GM19240 (cell line): ENCODE data around the gene VWA8.
"Not testable (repeated sequence)": the region's sequence is repeated elsewhere in the genome, so short reads cannot be mapped to it uniquely, and the experiment has no call there.

ENCODE experiments used
- DNase-seq: peaks from one replicate; pipeline ENCODE4 v3.0.0; 2011; ENCODE audit warnings: low spot score; ENCODE audit not compliant: insufficient read length

The VWA8 gene

DNA sequence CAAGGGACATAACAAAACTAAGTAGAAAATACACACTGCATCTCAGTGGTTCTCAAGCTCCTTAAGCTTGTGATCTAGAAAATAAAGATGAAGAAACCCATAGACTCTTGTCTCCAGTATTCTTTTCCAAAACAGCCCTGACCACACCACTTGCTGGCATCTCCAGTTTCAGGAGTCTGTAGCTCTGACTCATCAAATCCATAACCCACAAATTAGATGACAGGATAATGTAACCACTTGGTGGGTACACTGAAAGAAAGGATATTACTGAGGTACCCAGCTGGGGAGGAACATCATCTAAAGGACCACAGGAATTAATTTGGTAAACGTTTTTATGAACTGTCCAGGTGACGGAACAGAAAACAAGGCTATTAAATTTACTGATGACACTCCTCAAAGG, 214.7 kb downstream of the VWA8 start:
- no peak for DNase-seq

DNA sequence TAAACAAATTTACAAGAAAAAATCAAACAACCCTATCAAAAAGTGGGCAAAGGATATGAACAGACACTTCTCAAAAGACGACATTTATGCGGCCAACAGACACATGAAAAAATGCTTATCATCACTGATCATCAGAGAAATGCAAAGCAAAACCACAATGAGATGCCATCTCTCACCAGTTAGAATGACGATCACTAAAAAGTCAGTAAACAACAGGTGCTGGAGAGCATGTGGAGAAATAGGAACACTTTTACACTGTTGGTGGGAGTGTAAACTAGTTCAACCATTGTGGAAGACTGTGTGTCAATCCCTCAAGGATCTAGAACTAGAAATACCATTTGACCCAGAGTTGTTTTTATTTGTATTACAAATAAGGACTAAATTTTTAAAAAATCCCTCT, 215.4 kb downstream of the VWA8 start:
- not testable (repeated sequence) for DNase-seq

DNA sequence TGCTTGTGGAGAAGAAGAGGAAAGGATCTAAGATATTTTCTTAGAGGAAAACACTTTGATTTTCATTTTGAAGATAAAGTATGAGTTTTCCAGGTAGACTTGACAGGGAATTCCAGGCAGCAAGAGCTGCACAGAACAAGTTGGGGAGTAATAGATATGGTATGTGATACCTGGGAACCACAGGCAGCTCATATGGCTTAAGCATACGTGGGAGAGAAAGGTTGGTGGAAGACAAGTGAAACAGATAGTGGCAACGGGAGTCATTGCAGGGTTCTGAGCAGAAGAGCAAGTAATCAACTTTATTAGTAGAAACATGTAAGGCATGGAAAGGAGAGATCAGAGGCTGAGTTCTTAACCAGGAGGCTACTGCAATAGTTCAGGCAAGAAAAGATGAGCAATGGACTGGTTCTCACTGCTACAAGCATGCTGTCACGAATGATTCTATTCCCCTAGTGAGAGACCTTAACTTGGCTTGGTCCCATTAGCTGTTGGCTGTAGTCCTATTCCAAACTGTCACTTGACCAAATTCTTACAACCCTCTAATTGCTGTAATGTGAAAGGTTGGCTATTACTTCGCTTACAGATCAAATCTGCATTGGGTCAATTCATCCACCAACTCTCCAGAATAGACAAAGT, 217.9 kb downstream of the VWA8 start:
- no peak for DNase-seq

DNA sequence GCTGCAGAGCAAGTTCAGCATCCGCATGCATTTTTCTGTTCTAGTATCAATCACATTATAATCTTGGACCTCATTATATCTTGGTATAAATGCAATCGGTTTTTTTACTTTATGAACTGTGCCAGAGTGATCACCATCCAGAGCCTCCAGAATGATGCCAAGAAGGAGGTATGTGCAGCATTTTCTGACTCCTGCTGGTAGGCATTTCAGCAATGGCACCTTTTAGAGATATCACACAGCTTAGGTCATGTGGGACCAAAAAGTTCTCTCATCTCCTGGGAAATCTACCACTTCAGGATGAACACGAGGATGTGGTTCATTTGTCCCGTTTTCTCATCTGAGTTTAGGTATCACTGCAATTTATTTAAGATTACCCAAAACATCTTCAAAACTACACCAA, 220.4 kb downstream of the VWA8 start:
- no peak for DNase-seq

DNA sequence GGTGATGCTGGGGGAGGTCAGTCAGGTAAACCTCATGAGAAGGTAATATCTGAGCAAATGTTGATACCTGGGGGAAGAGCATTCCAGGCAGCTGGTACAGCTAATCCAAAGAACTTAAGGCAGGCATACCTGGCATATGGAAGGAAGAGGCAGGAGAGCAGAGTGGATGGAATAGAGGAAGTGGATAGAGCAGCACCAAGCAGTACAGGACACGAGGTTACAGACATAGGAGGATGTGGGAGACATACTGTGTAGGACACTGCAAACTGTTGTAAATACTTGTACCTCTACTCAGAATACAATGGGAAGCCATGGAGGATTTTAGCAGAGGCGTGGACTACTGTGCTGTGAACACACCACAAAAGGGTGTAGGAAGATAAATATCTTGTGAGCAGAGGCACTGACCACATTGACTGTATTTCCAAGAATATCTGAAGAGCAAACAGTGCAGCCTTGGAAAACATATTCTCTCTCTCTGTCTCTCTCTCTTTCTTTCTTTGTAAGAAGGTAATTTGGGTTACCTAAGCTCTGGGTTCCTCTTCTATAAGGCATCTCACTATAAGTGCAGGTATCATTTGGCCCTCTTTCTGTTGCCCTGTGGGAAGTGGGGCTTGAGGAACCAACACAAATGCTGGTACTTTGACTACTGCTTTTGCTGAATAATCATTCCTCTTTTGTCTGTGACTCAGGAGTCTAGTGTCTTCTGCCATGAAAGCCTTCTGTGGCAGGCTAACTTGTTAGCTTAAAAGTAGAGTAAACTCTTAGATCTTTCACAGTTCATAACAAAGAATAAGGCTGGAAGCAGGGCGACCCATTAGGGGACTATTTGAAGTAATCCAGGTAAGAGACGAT, 238.0 kb downstream of the VWA8 start:
- no peak for DNase-seq

DNA sequence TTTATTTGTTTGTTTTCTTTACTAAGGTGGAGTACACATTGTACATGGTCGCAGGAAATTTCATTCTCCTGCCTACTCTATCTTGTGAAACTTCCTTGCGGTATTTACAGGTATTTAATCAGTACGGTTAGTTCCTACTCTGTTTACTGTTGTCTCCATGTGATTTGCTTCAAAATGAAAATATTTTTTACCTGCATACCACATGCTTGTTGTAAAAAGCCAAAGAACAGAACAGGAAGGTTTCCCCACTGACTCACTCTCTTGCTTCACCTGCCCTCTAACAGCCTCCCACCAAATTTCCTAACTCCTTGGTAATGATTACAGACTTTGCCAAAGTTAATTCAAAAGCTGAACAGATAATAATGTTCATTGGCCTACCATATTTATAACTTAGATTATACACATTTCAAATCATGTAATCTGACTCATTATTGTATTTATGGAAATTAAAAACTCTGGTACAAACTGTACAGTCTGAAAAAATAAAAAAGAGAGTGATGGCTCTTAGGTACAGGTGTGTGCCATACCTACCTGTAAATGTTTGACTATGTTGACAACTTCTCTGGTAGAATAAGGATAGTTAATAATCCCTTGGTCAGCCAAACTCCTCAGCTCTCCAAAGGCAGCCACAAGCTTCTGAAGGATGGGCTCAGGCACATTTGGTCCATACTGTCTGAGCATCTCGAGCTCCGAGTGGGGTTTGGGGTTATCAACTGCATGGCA, 239.9 kb downstream of the VWA8 start:
- no peak for DNase-seq

DNA sequence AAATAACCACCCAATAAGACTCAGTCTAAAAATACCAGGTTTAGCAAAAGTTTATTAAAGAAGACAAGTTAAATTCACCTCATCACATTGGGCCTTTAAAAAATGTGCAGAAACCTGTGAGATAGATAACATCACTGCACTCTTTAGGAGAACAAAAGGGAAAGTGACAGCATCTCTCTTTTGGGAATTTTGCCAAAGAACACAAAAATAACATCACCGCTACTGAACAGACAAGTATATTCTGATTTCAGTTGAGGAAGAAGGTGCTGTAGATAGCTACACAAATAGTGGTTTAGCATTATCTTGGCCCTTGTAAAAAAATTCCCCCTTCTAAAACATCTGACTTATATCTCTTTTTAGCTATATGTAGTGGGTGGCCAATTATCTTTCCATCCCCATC, 244.7 kb downstream of the VWA8 start:
- no peak for DNase-seq

DNA sequence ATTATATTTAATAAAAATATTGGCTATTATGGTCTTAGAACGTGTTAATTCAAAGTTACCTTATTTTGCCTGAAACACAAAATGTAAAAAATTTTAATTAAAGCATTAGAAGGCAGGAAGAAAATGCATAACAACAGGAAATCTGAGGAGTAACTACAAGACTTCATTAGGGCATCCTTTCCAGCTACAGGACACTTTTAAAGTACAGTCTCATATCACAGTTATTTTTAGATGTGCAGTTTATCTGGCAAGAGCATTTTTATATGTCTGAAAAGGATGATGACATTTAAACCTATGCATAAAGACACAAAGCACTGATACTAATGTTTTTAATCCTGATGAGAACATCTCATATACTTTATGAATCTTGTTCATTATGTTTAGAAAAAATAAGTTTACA, 247.5 kb downstream of the VWA8 start:
- DNase-seq: no peak

DNA sequence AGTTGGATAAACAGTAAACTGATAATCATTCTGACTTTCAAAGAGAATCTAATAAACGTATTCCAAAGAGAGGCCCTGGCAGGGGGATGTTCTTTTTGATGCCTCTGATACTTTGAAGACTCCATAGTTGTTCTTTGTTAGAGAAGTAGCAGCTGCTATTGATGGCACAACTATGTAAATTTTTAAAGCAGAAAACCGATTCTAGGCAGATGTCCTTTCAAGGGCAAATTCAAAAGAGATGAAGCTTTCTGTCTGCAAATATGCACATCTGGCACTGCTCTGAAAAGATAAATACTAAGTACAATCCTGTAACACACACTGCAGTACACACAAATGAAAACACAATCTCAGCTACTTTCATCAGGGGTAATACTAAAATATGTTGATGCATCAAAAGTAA, 250.1 kb downstream of the VWA8 start:
- no peak for DNase-seq

DNA sequence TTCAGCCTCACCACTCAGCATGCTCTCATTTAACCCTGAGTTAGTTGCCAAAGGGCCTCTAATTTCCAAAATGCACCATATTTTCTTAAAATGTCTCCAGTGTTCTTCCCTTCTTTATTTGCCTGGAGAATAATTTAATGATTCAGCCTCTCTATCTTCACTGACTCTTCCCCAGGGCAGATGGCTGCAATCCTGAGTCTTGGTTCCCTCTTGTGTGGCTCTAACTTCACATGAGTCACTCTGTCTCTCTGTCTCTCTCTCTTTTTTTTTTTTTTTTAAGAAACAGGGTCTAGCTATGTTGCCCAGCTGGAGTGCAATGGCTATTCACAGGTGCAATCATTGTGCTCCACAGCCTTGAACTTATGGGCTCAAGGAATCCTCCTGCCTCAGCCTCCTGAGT, 251.4 kb downstream of the VWA8 start:
- DNase-seq: no peak

DNA sequence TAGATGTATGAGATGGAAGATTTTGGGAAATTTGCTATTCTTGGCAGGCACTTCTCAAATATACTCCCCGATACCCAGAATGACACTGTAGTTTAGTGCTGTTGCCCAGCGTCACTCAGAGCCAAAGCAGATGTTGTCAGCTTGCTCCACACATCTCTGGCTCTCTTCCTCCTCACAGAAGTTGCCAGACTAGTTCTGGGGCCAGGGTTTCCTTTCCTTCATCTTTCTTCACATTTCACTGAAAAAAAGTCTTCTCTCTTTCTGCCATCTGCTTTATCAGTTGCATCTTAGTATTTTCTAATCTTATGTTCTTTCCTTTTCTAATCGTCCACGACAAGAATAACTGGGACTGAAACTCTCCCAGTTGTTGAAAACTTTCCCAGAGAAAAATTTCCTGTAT, 252.2 kb downstream of the VWA8 start:
- DNase-seq: no peak

DNA sequence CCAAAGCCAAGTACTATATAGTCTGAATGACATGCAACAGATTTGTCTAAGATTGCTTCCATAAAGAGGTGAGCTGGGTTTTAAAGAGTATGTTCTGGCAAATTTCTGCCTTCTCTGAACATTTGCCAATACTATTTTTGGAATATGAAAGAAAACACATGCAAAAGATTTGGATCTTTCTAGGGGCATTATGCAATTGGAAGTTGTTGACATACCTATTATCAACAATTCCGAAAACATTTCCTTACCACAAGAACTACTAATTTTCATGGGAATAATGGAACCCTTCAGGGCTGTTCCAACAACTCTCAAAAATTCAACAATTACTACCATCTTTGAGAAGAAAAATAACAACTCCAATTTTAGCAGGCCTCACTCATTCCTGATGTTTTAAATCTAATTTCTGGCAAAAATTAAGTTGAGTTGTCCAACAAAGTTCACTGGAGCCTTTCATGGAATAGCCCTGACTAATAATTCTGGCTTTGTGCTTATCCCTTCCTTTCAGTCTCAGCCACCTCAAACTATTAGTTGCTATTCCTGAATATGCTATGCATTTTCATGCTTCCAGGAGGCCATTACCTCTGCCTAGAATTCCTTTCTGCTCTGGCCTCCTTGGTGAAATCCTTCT, 253.6 kb downstream of the VWA8 start:
- no peak for DNase-seq

DNA sequence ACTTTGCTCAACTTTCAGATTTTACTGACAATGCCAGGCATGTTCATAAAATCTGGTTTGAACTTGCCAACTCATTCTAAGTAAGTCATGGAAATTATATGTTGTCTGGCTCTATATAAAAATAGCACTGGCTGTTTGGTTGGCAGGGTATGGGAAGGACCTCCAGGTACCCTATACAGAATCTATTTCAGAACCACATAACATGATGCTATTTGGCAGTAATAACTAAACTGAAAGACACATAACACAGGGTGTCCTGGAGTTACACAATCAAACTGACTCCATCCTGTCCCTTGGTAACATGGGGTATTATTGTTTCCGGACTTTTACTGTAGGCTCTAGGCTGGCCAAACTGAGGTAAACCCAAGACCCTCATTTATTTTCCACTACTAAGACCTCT, 254.8 kb downstream of the VWA8 start:
- no peak for DNase-seq

DNA sequence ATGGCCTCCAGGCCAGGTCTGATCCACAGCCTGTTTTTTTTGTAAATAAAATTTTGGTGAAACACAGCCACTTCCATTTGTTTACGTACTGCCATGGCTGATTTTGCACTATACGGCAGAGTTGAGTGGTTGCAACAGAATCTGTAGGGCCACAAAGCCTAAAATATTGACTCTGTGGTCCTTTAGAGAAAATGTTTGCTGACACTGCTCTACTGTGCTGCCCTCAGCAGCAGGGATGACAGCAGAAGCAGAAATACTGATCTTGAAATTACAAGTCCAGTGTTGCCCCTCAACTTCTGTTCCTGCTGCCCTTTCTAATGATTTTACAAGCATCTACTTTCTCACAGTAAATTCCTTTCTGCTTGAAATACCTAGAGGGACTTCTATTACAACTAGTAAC, 258.4 kb downstream of the VWA8 start:
- no peak for DNase-seq

DNA sequence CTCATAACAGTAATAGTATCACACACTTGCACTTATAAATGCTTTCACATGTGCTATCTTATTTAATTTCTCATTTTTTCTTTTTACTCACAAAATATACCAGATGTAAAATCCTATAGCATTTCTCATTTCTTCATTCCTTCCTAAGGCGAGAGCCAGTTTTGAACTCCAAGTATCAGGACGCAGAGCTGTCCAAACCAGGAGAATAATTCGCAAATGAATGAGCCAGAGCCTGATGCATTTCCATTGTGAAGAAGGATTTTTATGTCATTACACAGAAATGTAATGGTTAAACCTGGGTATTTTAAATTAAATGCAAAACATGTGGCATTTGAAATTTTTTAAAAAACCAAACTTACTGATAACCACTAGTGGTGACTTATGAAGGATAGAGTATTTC, 259.2 kb downstream of the VWA8 start:
- DNase-seq: no peak

DNA sequence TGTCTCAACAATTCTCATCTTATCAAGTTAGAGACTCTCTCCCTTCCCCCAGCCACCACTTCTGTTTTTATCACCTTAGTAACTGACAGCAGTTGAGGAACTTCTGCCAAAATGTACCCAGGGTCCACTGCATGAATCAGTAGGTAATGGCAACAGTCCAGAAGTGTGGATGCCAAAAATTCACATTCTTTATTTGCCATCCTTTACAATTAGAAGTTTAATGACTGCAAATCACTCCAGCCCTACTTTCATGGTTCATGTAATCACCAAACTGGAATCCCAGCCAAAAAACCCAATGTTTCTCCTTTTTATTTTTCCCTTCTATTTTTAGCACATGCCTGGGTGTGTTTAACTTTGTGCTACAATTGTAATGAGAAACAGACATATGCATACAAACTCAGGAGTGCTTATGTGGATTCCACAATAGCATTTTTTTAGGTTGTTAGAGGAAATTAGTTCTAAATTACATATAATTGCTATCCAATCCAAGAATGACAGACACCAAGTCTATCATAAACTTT, 260.1 kb downstream of the VWA8 start:
- no peak for DNase-seq

DNA sequence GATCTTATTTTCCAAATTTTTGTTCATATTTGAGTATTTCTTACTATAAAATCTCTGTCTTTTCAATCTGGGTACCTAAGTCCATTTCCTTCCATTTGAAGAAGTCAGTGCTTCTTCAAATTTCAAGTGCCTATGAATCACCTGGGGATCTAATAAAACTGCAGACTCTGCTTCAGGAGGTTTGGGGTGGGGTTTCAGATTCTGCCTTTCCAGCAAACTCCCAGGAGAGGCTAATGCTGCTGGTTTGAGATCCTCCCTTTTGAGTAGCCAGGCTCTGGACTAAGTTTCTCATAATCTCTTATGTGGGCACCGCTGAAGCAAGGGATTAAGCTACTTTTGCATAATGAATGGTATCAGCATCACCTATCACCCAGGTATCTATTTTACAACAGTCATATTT, 261.1 kb downstream of the VWA8 start:
- no peak for DNase-seq

DNA sequence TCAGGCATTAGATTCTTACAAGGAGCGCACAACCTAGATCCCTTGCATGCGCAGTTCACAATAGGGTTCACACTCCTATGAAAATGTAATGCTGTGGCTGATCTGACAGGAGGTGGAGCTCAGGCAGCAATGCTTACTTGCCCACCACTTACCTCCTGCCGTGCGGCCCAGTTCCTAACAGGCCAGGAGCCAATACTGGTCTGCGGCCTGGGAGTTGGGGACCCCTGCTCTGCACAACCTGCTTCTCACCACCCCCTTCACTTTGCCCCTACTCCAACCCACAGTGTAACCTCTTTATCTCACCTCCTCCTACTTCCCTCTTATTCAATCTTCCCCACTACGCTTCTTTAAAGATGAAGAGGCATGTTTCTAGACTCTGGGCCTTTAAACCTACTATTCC, 263.3 kb downstream of the VWA8 start:
- no peak for DNase-seq

DNA sequence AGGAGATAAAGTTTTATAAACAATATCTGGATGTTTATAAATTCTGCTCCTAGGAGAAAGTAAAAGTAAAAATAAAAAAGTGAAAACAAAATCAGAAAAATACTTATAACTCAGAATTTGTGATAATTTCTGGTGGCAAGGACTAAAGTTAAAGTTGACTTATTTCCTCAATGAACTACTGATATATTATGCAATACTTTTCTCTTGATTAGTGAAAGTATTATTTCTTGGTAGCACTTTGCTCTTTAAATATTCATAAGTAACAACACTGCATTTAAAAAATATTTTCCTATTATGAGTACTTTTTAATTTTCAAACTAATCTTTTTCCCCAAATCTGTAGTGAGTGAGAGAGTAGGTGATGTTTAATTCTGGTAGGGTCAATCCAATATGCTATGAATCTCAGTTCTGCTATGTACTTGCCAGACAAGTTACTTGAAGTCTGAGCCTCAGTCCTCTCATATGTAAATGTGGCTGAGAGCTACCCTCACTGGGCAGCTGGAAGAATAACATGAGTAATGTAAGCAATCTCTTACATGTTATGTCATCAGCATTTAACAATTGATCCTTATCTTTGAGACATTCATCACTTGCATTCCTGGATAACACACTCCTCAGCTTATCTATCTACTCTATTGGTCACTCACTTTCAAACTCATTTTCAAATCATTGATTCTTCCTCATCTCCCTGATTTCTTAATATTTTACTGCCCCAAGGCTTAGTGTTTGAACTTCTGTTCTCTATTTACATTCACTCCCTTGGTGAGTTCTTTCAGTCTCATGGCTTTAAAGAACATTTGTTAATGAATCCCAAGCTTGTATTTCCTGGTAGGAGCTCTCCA, 264.5 kb downstream of the VWA8 start:
- DNase-seq: no peak

DNA sequence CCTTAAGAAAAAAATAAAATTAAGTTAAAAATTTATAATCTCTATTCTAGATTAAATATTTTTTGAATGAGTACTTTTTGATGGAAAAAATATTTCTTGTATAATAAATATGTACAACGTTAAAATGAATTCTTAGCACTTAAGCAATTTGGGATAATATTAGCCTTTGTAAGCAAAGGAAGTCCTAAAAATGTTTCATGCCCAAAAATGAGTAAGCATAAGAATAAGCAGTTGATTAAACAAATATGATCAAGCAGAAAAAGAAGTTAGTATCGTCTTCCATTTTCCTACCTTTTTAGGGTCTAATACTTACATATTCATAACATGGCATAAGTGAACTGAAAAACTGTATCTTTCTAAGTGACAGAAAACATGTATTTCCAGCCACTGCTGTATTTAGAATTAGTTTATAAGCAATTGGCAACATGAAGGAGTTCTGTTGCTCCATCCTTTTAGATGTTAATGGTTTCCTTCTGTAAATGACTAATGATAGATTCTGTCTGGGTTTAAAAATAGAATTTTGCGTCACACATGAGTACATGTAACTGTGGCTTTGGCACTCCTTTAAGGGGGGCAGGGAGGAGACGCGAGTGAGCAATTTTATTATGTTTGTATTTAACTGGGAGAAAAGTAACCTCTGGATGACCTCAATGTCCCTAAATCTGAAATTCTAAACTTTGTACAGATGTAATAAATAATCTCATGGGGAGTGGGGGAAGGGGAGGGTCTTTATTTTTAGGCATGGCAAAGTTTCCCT, 266.2 kb downstream of the VWA8 start:
- no peak for DNase-seq
